ENCODE measurements around the gene ARHGAP24.

DNA sequence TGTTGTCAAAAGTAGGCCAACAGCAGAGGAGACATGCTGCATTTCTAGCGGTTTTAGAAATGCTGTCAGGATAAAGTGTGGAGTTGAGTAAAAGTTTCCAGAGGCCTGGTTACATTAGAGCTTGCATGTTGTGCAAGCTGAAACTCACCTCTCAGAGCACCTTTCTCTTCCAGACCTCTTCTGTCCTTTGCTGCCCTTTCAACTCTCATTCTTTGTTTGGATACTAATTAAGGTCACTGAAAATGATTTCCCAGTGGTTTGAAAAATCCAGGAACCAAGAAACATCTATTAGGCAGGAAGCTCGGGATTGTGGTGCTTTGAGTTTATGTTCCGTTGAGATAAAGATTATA, 458.3 kb downstream of the ARHGAP24 start:
- TF ChIP-seq, protein P1, sequence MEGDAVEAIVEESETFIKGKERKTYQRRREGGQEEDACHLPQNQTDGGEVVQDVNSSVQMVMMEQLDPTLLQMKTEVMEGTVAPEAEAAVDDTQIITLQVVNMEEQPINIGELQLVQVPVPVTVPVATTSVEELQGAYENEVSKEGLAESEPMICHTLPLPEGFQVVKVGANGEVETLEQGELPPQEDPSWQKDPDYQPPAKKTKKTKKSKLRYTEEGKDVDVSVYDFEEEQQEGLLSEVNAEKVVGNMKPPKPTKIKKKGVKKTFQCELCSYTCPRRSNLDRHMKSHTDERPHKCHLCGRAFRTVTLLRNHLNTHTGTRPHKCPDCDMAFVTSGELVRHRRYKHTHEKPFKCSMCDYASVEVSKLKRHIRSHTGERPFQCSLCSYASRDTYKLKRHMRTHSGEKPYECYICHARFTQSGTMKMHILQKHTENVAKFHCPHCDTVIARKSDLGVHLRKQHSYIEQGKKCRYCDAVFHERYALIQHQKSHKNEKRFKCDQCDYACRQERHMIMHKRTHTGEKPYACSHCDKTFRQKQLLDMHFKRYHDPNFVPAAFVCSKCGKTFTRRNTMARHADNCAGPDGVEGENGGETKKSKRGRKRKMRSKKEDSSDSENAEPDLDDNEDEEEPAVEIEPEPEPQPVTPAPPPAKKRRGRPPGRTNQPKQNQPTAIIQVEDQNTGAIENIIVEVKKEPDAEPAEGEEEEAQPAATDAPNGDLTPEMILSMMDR (IDR thresholded peaks at IDR 0.05) = no peak
- TF ChIP-seq ESRRA (IDR thresholded peaks at IDR 0.05; ENCODE audit: borderline replicate concordance, low read length) = no peak
- no peak for TF ChIP-seq EHMT2 (IDR thresholded peaks at IDR 0.05; ENCODE audit: low read depth)
- TF ChIP-seq RARB (CRISPR knock-in tag; IDR thresholded peaks at IDR 0.05) = no peak
- TF ChIP-seq RCOR1 (IDR thresholded peaks at IDR 0.05; ENCODE audit: low read depth, low read length) = no peak
- TF ChIP-seq, protein P2, sequence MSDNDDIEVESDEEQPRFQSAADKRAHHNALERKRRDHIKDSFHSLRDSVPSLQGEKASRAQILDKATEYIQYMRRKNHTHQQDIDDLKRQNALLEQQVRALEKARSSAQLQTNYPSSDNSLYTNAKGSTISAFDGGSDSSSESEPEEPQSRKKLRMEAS (IDR thresholded peaks at IDR 0.05) = no peak

Data from A549 (cell line).